GM19467 (cell line): Measurements from ENCODE around the gene GNG8.
A peak's percentile ranks its signal among the peaks of the same experiment; 100 is the strongest.

ENCODE experiments used
- ATAC-seq: cut with Tn5 transposase; IDR thresholded peaks from one replicate; pipeline ENCODE4 v1.9.1; 2021; ENCODE audit warnings: mild to moderate bottlenecking, moderate library complexity; ENCODE audit not compliant: unreplicated experiment

Gene GNG8

GRCh38 chr19:46635920-46636761 is at the start of gene GNG8:
Gene GNG8 (minus strand): TSS chr19:46636202. CDS start chr19:46634682, 1,520 bp downstream.
- no peak for ATAC-seq

- ATAC-seq = no peak
Observed at GRCh38 chr19:46685189-46685588, 49.2 kb upstream of the GNG8 start.

DNA sequence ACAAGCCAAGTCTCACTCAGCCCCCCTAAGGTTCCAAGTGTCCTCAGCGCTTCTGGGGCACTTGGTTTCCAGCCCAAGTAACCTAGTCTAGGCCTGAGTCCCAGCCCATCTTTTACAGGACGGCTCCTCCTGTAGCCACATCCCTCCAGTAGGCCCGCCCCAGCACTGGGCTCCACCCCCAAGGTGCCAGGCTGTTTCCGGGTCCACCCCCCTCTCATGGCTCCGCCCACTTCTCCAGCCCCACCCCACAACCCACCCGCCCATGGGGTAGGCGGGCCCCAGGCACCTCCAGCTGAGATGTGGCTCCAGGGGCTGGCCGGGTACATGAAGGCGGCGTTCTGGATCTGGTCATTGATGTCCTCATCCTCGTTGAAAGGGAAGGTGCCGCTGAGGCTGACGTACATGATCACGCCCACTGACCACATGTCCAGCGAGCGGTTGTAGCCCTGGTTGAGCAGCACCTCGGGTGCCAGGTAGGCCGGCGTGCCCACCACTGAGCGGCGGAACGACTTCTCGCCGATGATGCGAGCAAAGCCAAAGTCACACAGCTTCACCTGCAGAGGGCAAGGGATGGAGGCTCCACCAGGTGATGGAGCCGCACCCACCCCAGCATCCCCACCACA is 42.2 kb upstream of the GNG8 start:
- no peak for ATAC-seq

DNA sequence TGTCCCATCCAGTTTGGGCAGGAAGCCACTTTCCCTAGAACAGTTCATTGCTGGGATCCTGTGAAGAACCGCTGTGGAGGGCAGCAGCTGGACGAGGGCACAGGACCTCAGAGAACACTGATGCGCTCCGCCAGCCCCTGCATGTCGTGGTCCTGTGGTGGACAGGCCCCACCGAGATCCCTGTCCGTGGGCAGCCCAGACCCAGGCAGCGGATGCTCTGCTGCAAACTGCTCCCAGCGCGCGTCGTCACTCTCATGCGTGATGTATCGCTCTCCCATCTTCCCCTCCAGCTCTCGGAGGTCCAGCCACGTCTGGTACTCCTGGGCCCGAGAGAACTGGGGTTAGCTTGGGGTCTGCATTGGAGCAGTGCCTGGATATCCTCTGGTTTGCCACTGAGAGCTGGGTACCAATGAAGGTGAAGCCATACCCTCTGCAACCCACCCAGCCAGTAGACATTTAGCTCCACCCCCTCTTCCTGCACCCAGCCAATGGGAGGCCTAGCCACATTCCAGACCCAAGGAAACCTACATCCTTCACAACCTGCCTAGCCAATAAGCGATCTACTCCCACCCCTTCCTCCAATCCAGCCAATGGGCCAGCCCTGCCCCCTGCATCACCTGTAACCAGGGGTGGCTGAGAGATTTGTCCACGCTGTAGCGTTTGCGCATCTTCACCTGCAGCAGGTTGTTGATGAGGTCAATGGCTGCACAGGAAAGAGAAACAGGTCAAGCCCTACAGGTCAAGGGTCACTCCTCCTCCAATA is 38.6 kb upstream of the GNG8 start:
- ATAC-seq = no peak

- ATAC-seq = no peak
Observed at GRCh38 chr19:46670813-46671212, 34.8 kb upstream of the GNG8 start.

GRCh38 chr19:46668662-46669061 is 32.7 kb upstream of the GNG8 start:
- ATAC-seq = no peak

GRCh38 chr19:46665072-46665471 is 29.1 kb upstream of the GNG8 start:
- no peak for ATAC-seq

- no peak for ATAC-seq
Observed at GRCh38 chr19:46661735-46662592, 26.0 kb upstream of the GNG8 start.

GRCh38 chr19:46661020-46661731 is 25.2 kb upstream of the GNG8 start, which contains the start of gene DACT3:
Gene DACT3 (minus strand): TSS chr19:46661182. CDS start chr19:46661064, 118 bp downstream.
- ATAC-seq = peak; percentile 89

DNA sequence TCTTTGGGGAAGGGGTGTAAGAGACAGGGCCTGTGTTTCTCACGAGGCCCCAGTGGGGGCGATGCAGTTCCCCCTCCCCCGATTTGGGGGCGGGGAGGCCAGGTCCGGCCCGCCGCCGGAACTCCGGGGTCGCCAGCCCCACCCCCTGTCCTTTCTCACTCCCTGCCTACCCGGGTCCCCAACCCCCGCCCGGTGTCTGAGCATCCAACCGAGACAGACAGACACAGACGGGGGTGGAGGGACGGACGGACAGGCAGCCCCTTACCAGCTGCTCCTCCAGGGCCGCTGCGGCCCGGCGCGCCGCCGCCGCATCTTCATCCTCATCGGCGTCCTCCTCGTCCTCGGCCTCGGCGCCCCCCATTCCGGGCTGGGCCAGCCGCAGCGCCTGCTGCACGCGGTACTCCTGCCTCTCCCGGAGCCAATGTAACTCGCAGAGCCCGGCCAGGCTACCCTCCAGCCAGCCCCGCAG is 24.6 kb upstream of the GNG8 start:
- ATAC-seq = peak; percentile 2

DNA sequence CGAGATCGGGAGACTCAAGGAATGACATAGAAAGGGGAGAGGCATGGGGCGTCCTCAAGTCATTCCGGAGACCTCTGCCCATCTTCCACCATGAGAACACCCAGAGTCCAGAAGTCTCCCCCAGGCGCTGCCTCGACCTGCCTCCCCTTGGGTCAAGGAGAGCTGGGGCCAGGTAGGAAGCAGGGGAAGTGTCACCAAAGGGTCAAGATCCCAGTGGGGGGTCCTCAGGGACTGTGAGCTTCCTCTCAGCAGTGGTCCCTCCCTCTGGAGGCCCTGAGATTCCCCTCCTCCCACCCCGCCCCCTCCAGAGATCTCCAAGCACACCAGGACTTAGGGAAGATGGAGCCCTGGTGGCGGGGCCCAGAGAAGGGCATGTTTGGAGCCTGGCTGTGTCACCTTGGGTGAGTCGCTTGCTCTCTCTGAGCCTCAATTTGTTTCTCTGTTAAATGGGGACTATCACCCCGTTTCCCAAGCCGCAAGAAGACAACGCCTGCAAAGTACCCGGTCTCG is 24.1 kb upstream of the GNG8 start:
- ATAC-seq = no peak

DNA sequence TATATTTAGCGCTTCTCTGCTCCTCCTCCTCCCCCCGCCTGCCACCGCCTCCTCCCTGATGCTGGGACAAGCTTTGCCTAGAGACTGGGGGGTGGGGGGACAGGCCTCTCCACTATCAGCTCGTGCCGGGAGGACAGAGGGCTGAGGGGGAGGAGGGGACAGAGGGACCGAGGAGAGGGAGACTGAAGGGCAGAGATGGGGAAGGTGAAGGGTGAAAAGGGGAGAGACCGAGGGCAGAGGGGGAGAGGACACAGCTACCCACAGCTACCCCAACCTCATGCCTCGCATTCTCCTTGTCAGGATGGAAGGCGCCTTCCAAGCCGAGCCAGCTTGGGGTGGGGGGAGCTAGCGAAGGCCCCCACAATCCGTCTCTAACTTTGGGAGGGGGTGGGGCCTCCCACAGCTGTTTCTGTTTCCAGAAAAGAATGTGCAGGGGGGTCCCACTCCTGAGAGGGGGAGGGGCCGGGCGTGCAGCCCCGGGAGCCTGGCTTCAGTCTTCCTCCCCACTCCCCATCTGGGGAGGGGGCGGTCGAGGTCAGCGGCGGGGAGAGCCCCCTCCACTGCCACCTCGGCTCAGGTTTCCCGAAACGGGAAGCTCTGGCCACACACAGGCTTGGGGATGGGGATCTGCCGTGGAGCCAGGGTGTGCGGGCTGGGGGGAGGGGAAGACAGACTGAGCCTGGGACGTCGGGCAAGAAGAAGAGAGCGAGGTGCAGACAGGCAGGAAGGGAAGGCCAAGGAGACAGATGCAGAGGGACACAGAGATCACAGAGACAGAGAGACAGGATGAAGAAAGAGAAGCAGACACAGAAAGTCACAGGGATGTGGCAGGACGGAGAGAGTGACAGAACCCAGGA is 23.4 kb upstream of the GNG8 start:
- ATAC-seq = no peak

DNA sequence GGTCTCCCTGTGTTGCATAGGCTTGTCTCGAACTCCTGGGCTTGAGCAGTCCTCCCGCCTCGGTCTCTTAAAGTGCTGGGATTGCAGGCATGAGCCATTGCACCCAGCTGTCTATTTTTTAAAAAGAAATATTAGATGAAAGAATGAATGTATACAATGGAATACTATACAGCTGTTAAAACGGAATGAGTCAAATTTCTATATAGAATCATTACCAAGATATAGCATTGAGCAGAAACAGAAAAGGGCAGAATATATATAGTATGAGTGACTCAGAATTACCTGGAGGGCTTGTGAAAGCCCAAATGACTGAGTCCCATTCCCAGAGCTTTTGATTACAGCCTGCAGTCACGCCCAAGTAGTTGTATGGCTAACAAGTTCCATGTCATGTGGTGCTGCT is 20.5 kb upstream of the GNG8 start:
- no peak for ATAC-seq

DNA sequence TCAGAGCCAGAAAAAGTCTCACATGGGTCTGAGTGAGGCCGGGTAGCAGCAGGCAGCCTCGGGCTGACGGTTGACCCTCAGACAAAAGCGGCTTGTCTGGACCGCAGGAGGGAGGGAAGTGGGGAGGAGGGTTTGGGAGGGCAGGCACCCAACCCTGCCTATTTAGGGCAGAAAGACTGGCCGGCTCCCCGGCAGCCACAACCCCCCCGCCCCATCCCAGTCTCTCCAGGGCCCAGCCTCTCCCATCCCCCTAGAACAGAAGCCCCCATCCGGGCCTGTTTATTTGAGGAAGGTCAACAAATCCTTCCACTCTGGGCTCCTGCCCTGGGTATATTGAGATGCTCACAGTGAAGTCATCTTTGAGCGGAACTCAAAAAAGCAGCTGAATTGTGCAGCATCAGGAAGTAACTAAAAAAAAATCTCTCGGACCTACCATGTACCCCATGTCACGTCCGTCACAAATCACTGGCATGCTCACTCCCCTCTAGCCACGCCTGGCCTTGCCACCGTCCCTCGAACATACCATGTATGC is 18.7 kb upstream of the GNG8 start:
- ATAC-seq = no peak

GRCh38 chr19:46650445-46650844 is 14.4 kb upstream of the GNG8 start:
- ATAC-seq = no peak

- no peak for ATAC-seq
Observed at GRCh38 chr19:46648961-46649960, 13.3 kb upstream of the GNG8 start.
